GM19468 (cell line): ENCODE measurements around the gene NKX2-1.

Experiments used
- ATAC-seq: cut with Tn5 transposase; IDR thresholded peaks from one replicate; pipeline ENCODE4 v1.9.1; 2021; ENCODE audit warnings: mild to moderate bottlenecking, moderate library complexity, moderate number of reproducible peaks; ENCODE audit not compliant: unreplicated experiment; ENCODE audit errors: extremely low read depth

The NKX2-1 gene

GRCh38 chr14:36518031-36518585 is 1.9 kb downstream of the NKX2-1 start:
- no peak for ATAC-seq

GRCh38 chr14:36517242-36518030 is 2.6 kb downstream of the NKX2-1 start:
- no peak for ATAC-seq

DNA sequence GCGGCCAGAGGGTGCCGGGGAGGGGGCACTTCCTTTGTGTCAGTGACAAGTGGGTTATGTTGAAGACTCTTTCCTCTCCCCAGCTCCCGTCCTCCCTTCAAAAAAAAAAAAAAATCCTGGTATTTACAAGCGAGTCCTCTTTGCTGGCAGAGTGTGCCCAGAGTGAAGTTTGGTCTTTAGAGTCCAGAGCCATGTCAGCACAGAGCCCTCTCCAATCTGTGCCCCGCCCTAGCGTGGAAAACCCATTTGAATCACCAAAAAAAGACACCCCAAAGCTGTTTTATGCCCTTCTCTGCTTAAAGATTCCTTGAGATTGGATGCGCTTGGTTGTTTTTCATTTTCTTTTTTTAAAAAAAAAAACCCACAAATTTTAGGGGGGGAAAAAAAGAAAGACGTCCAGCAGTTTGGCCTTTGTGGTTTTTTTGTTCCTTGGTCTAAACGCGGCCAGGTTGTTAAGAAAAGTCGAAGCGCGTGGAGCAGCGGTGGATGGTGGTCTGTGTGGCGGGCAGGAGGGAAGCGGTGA is 3.3 kb downstream of the NKX2-1 start:
- no peak for ATAC-seq

DNA sequence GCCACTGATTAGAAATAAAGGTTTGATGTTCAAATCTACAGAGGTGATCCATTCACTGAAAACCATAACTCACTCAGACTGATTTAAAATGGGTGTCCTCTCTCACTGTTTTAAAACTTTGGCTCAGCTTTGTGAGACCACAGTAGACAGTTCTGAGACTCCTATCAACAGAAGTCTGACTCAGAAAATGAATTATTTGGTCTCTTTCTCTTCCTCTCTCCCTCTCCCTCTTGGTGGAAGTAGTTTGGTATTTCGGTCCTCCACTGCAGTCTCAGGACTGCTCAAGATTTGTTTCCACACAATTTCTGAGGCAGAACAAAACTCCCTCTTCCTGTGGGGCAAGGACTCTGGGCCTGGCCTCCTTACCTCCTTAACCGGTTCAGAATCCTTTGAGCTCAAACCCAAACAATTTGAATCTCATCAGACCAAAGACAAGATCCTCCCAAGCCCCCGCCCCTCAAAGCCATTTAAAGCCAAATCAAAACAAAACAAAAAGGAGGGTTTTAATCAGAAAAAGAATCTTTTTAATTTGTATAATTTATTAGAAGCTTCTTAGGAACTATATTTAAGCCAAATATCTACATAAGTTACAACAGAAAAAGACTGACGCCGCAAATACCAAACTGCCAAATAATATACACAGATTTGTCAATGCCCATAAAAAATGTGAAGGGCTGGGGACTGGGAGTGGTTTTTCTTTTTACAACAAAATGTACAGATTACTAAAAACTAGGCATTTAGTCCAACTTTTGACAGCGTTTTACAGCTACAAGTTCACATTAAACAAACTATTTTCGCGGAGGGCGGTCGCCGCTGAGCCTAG is 3.9 kb downstream of the NKX2-1 start:
- ATAC-seq: no peak

DNA sequence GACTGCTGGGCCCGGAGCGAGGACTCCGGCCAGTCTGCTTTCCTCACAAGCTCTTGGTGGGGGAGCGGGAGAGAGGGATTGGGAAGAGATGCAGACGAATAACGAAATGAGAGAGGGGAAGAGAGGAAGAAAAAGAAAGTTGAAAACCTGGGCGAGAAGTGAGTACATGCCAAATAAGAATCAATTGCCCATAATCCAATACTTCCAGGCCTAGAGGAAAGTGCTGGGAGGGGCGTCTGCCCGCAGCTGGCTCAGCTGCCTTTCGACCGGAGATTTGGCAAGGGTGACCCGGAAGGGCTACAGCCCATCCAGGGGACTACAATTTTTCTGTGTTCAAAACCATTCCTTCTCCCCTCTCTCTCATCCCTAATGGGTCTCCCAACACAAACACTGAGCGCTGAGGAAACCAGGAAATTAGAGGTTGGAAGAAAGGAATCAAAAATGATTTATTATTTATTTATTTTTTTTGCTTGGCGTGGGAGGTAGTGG is 4.9 kb downstream of the NKX2-1 start:
- ATAC-seq: no peak

GRCh38 chr14:36514278-36515104 is 5.5 kb downstream of the NKX2-1 start:
- no peak for ATAC-seq

- no peak for ATAC-seq
Observed at GRCh38 chr14:36513451-36514277, 6.4 kb downstream of the NKX2-1 start.

DNA sequence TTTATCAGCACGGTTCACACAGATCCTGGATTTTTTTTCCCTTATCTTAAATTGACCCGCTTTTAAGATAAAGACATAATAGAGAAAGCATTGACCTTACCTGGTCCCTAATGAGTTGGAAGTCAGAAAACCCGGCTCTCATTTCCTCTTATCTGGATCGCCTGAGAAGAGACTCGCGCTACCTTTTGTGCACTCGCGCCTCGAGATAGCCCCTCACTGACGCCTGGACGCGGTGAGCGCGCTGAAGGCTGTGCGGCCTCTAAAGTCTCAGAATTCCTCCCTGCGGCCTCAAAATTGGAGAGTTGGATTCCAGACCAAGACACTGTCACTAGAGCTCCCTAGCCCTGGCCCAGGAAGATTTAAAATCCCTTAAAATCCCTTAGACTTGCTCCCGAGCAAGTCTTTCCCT is 7.0 kb downstream of the NKX2-1 start:
- no peak for ATAC-seq

DNA sequence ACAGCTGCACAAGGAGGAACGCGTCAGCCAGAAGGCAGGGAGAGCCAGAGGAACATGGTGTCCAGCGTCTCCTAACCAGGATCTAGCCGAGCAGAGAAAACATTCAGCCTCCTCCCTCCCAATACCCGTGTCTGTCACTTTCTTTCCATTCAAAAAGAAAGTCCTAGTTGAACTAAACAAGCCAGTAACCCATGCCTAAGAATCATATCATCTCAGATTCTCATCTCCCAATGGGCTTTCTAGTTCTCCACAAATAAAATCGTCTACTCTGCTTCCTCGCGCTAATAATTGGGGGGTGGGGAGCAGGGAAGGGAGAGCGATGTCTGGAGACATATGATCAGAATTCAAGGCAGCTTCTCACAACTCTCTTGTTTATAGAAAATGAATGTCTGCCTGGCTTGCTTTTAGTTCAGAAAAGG is 7.4 kb downstream of the NKX2-1 start:
- ATAC-seq: no peak

DNA sequence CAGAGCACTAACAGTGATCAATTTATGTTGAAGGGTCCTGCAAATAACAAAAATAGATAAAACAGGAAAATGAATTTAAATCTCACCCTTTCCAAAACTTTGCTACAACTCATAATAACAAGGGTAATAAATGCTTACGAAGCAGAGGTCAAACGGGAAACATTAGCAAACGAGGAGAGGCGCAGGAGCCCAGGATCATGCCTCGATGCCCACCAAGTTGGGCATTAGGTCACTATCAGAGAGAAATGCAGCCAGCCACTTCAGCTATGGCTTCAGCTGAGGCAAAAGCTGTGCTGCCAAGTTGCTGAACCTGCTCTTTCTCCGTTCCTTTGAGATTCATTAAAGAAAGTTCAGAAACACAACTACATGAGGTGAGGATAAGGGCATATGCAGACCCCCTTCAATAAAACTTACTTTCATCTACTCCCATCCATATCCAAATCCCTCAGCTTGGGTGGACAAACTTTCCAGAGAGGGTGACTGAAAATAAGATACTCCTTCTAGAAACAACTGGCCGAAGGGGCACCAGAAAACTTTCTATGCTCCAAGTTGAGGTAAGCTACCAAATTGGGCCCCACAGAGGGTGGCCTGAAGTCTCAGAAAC is 7.9 kb downstream of the NKX2-1 start:
- no peak for ATAC-seq

GRCh38 chr14:36510874-36511273 is 9.2 kb downstream of the NKX2-1 start:
- no peak for ATAC-seq

DNA sequence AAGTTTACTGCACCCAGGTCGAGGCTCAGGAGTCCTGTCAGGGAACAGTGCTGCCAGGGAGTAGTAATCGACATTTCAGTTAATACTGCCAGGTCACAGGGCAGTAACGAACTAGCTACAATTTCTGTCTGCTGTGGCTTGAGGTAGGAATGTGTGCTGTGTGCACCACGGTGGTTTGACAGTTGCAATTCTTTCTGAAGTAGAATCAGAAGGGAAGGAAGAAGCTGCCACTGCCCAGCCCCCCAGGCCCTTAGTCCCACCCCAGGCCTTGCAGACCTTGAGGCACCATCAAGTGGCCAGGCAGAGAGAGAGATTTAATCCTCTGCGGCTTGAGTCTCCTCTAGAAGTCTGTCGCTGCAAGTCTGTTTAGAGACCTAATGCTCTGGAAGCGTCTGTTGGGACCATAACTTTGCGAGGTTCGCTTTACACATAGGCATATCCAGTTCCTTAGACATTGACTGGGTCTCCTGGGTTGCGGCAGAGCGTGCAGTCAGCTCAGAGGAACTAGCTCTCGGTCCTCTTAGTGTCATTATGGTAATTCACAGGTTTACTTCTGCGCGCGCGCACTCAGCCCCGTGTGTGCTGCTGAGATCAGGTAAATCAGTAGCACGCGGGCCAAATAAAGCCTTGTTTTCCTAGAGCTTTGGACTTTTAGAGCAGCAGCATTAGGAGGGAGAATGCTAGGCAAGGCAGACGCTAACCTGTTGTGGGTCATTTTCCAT is 9.8 kb downstream of the NKX2-1 start:
- no peak for ATAC-seq

DNA sequence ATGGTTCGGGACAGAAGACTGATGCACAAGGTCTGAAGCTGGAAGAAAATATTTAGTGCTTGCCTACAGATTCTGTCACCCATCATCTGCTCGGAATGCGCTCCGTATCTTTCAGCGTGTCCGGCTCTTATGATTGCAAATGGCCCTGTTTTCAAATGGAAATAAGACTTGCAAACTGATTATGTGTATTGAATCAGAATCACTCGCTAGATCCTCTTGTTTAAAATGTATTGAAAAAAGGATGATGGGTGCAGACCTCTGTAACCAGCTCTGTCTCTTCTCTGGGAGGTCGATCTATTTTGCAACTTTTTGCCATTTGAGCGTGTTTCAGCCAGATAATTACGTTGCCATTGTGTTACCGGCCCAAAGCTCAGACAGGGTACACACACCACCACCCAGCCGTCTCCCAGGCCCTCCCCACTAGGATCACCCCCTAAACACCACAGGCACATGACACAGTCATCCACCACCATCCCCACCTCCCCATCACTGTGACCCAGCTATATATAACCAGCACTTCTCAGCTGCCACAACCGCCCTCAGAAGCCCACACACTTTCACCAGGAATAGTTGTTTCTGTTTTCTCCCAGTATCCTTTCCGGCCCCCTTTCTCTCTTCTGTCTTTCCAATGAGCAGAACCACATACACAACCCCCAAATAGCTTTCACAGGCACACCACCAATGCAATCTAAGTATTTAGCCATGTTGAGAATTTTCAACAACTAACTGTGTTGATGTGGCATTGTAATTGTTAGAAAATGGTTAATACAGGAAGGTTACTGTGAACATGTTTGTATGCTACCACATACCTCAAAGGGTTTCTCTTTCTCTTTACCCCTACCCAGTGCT is 10.7 kb downstream of the NKX2-1 start:
- no peak for ATAC-seq

DNA sequence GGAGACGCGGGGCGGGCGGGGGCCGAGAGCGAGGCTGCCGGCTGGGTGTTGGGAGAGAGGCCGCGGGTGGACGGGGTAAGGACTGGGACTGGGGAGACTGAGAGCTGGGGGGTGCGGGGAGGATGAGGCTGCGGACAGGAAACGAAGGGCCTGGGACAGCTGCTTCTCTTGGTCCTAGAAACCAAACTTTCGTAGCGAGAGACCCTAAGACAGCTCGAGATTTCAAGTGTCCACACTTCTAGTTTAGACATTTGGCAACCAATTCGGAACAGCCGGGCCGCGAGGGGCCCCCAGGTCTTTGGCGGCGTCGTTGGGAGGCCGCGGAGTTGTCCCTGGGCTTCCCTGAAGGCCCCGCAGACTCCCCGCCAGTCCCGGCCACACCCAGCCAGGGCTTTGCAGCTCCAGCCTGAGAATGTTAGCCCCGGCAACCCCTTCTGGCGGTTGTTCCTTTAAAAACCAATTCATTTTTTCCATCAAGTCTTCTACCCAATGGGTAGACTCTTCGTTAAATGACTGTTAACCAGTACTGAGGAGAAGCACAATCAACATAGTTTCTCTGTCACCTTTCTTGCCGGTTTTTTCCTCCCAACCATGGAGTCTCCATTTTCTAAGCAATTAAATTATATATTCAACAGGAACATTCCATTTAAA is 11.5 kb downstream of the NKX2-1 start:
- ATAC-seq: no peak

- no peak for ATAC-seq
Observed at GRCh38 chr14:36507847-36508417, 12.1 kb downstream of the NKX2-1 start.
